GM21447 (cell line): Measurements from ENCODE around the gene CDIP1.
A peak's percentile ranks its signal among the peaks of the same experiment; 100 is the strongest.
"Not testable (repeated sequence)": the region's sequence is repeated elsewhere in the genome, so short reads cannot be mapped to it uniquely, and the experiment has no call there.

Experiments
- ATAC-seq: cut with Tn5 transposase; IDR thresholded peaks from one replicate; pipeline ENCODE4 v1.9.1; 2021; ENCODE audit not compliant: unreplicated experiment

The CDIP1 gene

GRCh38 chr16:4538350-4539235, at the start of gene CDIP1:
Gene CDIP1, minus strand, starts transcription at chr16:4538773. Its CDS starts 24,643 bp downstream, at chr16:4514130.
- peak; percentile 77 for ATAC-seq

GRCh38 chr16:4586291-4586690, 47.7 kb upstream of the CDIP1 start:
- no peak for ATAC-seq

DNA sequence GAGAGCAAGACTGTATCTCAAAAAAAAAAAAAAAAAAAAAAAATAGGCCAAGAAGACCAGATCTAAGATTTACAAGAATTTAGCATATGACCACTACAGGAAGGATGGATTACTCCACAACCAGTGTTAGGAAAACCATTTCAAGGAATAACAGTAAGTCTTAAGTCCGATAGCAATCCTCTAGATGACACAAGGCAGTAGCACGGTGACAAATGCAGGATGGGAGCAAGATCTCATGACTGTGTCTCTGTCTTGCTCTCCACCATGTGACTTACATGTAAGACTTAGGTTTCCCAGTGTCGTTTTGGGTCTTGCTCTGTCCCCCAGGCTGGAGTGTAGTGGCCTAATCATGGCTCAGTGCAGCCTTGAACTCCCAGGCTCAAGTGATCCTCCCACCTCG, 45.3 kb upstream of the CDIP1 start:
- no peak for ATAC-seq

GRCh38 chr16:4580250-4580649, 41.7 kb upstream of the CDIP1 start:
- no peak for ATAC-seq

- ATAC-seq = no peak
These were observed 40.5 kb upstream of the CDIP1 start for GRCh38 chr16:4578961-4579530.

- ATAC-seq = no peak
These were observed 37.4 kb upstream of the CDIP1 start for GRCh38 chr16:4576008-4576407.

- ATAC-seq = no peak
These were observed 36.5 kb upstream of the CDIP1 start for GRCh38 chr16:4574919-4575705.

DNA sequence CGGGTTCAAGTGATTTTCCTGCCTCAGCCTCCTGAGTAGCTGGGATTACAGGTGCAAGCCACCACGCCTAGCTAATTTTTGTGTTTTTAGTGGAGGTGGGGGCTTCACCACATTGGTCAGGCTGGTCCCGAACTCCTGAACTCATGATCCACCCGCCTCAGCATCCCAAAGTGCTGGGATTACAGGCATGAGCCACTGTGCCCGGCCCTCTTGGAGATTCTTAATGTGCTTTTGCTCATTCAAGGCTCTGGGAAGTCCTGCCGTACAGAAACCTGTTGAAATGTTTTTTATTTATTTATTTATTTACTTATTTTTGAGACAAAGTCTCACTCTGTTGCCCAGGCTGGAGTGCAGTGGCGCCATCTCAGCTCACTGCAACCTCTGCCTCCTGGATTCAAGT, 35.4 kb upstream of the CDIP1 start:
- not testable (repeated sequence) for ATAC-seq

DNA sequence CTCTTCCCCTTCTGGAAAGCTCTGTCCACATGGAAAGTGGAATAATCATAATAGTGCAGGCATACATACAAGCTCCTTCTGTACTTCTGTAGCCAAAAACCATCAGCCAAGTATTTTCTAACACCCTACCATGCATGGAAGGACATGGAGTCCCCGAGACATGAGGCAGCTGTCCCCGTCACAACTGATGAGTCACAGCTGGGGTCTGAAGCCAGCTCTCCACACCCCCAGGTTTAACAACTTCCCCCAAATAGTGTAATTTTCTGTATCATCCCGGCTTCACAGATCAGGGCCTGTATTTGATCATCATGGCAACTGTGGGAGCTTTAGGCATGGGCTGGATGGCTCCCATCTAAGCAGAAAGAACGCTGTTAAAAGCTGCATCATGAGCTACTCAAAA, 34.1 kb upstream of the CDIP1 start:
- ATAC-seq = no peak

- ATAC-seq = no peak
These were observed 32.2 kb upstream of the CDIP1 start for GRCh38 chr16:4570688-4571321.

- no peak for ATAC-seq
These were observed 31.5 kb upstream of the CDIP1 start for GRCh38 chr16:4570086-4570485.

DNA sequence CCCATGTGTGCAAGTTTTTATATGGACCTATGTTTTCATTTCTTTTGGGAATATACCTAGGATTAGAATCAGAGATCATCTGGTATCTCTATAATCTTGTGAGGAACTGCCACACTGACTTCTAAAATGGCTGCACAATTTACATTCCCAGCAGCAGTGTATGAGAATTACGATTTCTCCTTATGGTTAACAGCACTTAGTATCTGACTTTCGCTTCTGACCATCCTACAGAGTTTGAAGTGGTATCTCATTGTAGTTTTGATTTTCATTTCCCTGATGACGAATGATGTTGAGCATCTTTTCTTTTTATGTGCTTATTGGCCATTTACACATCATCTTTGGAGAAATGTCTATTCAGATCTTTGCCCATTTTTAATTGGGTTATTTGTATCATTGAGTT, 27.6 kb upstream of the CDIP1 start:
- no peak for ATAC-seq

- ATAC-seq = no peak
These were observed 26.2 kb upstream of the CDIP1 start for GRCh38 chr16:4564661-4565267.

GRCh38 chr16:4561596-4561995, 23.0 kb upstream of the CDIP1 start:
- no peak for ATAC-seq

DNA sequence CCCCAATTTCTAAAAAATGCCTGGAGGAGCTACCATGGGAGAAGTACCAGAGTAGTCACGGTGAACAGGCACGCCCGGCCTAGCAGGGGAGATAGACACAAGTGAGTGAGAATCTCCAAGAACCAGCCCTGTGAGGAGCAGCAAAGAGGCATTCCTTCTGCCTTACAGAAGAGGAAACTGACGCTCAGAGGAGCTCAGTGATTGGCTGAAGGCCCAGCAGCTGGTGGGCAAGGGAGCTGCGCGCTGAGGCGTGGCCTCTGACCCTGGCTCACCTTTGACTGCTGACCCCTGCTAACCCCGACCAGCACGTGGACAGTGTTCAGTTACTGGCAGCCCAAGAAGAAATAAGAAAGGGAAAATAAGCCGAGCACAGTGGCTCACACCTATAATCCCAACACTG, 19.4 kb upstream of the CDIP1 start:
- no peak for ATAC-seq

GRCh38 chr16:4556580-4556979, 18.0 kb upstream of the CDIP1 start:
- ATAC-seq = no peak

DNA sequence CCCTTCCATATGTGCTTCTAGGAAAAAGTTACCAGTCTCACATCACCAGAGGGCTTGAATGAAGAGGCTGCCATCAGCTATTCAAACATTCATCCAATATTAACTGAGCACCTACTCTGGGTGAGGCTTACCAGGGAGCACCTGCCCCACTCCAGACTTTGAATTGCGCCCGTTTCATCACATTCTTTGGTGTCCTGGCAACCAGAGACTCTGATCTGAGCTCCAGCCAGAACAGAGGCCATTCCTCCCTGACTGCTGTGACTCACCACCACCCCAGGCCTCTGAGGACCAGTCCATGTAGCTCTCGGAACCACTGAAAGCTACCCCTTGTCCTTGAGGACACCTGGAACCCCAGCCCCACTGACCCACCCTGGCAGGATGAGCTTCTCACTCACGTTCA, 17.5 kb upstream of the CDIP1 start, which contains the start of gene C16orf96:
C16orf96 (plus strand) TSS at position 229 of the 400 bp plus-strand sequence; CDS start at position 379, 150 bp downstream.
- no peak for ATAC-seq

GRCh38 chr16:4552541-4552940, 14.0 kb upstream of the CDIP1 start:
- no peak for ATAC-seq

DNA sequence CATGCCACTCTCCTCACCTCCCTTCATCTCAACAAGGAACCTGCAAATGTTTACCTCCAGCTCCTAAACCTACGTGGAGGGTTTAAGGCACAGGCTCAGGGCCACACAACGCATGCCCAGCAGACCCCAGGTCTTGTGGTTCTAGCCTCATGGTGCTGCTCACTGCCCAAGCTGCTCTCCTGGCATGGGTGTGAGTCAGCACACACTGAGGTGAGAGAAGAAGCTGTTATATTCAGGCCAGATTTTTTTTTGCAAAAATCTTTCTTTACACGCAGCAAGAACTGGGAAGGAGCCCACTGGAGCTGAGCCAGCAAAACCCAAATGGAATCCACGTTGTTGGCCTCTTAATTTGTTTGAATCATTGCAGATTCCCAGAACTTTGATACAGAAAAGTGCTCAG, 12.0 kb upstream of the CDIP1 start:
- ATAC-seq = no peak

DNA sequence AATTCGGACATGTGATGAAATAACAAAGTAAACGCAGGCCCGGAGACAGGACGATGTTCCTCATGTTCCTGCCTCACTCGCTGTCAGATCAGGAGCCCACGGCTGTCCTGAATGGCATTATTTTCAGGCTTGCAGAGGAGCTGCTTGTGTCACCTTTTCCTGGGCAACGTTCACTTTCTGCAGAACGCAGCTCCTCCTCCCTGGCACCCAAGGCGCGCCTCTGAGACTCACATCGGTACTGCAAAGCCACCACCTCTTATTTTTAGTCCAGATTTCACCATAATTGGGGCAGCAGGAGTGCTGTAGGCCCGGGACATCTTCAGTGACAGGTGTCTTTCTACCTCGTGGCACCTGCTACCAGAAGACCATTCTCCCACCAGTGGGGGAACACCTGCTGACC, 9.6 kb upstream of the CDIP1 start:
- no peak for ATAC-seq

GRCh38 chr16:4544473-4544872, 5.9 kb upstream of the CDIP1 start:
- no peak for ATAC-seq
